GM23338 (cell line): Measurements from ENCODE around the gene CNIH3. TPM values are rescaled to one million over a fixed set of nuclear protein-coding genes. Genes with fewer than 3 reads are reported as not detected.

Experiments
- ATAC-seq: fragments of 200-7000 bp; cut with Tn5 transposase; 3 replicates; pipeline ENCODE4 v1.9.1; 2020
- DNase-seq: peaks from one replicate; pipeline ENCODE4 v3.0.0-alpha.2; 2015; ENCODE audit warnings: low spot score
- H2AFZ ChIP-seq: fragments of 200-600 bp; sonication (generic); 2 replicates; pipeline ENCODE4 v1.8.0; 2016; ENCODE audit warnings: antibody characterized with exemption, mild to moderate bottlenecking, moderate library complexity
- H3F3A ChIP-seq: fragments of 200-600 bp; sonication (generic); replicated peaks from 2 replicates; pipeline ENCODE4 v1.8.0; 2017; ENCODE audit warnings: antibody characterized with exemption, mixed run types, low read depth
- H3K27ac ChIP-seq: fragments of 200-600 bp; sonication (generic); 2 replicates; pipeline ENCODE4 v1.6.1; 2016; ENCODE audit warnings: low read depth
- H3K27me3 ChIP-seq: fragments of 200-600 bp; sonication (generic); 2 replicates; pipeline ENCODE4 v1.8.0; 2016; ENCODE audit warnings: mild to moderate bottlenecking, mixed run types, moderate library complexity; ENCODE audit not compliant: insufficient read depth
- H3K36me3 ChIP-seq: fragments of 200-600 bp; sonication (generic); 2 replicates; pipeline ENCODE4 v1.8.0; 2016; ENCODE audit warnings: mild to moderate bottlenecking; ENCODE audit not compliant: insufficient read depth
- H3K4me1 ChIP-seq: fragments of 200-600 bp; sonication (generic); 2 replicates; pipeline ENCODE4 v1.8.0; 2016; ENCODE audit warnings: mild to moderate bottlenecking, moderate library complexity; ENCODE audit not compliant: insufficient read depth
- H3K4me2 ChIP-seq: fragments of 200-600 bp; sonication (generic); 2 replicates; pipeline ENCODE4 v1.7.1; 2017; ENCODE audit warnings: mixed run types
- H3K4me3 ChIP-seq: fragments of 200-600 bp; sonication (generic); 2 replicates; pipeline ENCODE4 v1.6.1; 2016; ENCODE audit warnings: mixed run types
- H3K79me2 ChIP-seq: fragments of 200-600 bp; sonication (generic); replicated peaks from 2 replicates; pipeline ENCODE4 v1.8.0; 2017; ENCODE audit warnings: mild to moderate bottlenecking; ENCODE audit not compliant: insufficient read depth
- H3K9me2 ChIP-seq: fragments of 200-600 bp; sonication (generic); 2 replicates; pipeline ENCODE4 v1.8.0; 2017; ENCODE audit not compliant: insufficient read depth
- H4K20me1 ChIP-seq: fragments of 200-600 bp; sonication (generic); replicated peaks from 2 replicates; pipeline ENCODE4 v1.8.0; 2017; ENCODE audit warnings: mild to moderate bottlenecking; ENCODE audit not compliant: insufficient read depth
- H3K27ac Mint-ChIP-seq: 2 replicates; pipeline ENCODE4 v1.8.0; 2020; ENCODE audit warnings: inconsistent platforms, mild to moderate bottlenecking, moderate library complexity, mixed read lengths
- H3K27me3 Mint-ChIP-seq: 3 replicates; pipeline ENCODE4 v1.8.0; 2022; ENCODE audit warnings: low read depth, mild to moderate bottlenecking, moderate library complexity, mixed read lengths, inconsistent platforms; ENCODE audit not compliant: insufficient read depth, poor library complexity
- H3K36me3 Mint-ChIP-seq: 3 replicates; pipeline ENCODE4 v1.8.0; 2021; ENCODE audit warnings: low read depth, mild to moderate bottlenecking, inconsistent platforms, moderate library complexity, mixed read lengths
- H3K4me1 Mint-ChIP-seq: 3 replicates; pipeline ENCODE4 v1.8.0; 2020; ENCODE audit warnings: mild to moderate bottlenecking, inconsistent platforms, mixed read lengths
- H3K4me3 Mint-ChIP-seq: 3 replicates; pipeline ENCODE4 v1.8.0; 2021; ENCODE audit warnings: moderate library complexity, mild to moderate bottlenecking, inconsistent platforms, mixed read lengths
- H3K9me3 Mint-ChIP-seq: 3 replicates; pipeline ENCODE4 v1.8.0; 2020; ENCODE audit warnings: moderate library complexity, mild to moderate bottlenecking, inconsistent platforms, mixed read lengths
- CREB1 ChIP-seq: fragments of 250-450 bp; sonication (Bioruptor Pico); IDR thresholded peaks from 2 replicates; pipeline ENCODE4 v1.5.0; 2020; ENCODE audit warnings: low read depth, mild to moderate bottlenecking, moderate library complexity
- EZH2 ChIP-seq: fragments of 200-600 bp; sonication (generic); IDR thresholded peaks from one replicate; pipeline ENCODE4 v1.8.0; 2017; ENCODE audit warnings: antibody characterized with exemption, mild to moderate bottlenecking, low read depth; ENCODE audit not compliant: unreplicated experiment
- EZH2phosphoT487 ChIP-seq: fragments of 200-600 bp; sonication (generic); IDR thresholded peaks from one replicate; pipeline ENCODE4 v1.8.1; 2018; ENCODE audit warnings: antibody characterized with exemption; ENCODE audit not compliant: unreplicated experiment
- POLR2AphosphoS5 ChIP-seq: IDR thresholded peaks from 2 replicates; pipeline ENCODE4 v1.6.1; 2016; ENCODE audit warnings: antibody characterized with exemption, low read depth
- STAT1 ChIP-seq: IDR thresholded peaks from one replicate; pipeline ENCODE4 v1.6.1; 2016; ENCODE audit warnings: antibody characterized with exemption; ENCODE audit not compliant: unreplicated experiment
- polyA plus RNA-seq: library from polyadenylated mRNA; unstranded; fragments of >200 nt; fragmentation: Nextera tagmentation; extraction: Ambion mirVana; gene quantifications from 2 replicates; pipeline ENCODE4 v1.2.1, GENCODE V29; 2016
- total RNA-seq: library from RNA; depleted of rRNA; stranded (reverse); fragments of >200 nt; shearing (Covaris generic); gene quantifications from 2 replicates; pipeline ENCODE4 v1.2.3, GENCODE V29; 2014
- TF ChIP-seq, protein P1 (sequence below), 2 experiments: fragments of 200-600 bp in 1 of 2; sonication (generic) in 1 of 2; conservative IDR thresholded peaks; 2 replicates each; pipeline versions ENCODE4 v1.5.1 to v1.6.1; 2016 to 2017; ENCODE audit warnings: antibody characterized with exemption in 2 of 2, low read depth in 2 of 2, mild to moderate bottlenecking in 2 of 2, moderate library complexity in 1 of 2
- TF ChIP-seq, protein P2 (sequence below): IDR thresholded peaks from one replicate; pipeline ENCODE4 v1.6.1; 2018; ENCODE audit warnings: antibody characterized with exemption; ENCODE audit not compliant: unreplicated experiment

CNIH3 gene
- total and polyA plus RNA-seq, 2 experiments from 2014 or later = 3.6 to 5.1 TPM

DNA sequence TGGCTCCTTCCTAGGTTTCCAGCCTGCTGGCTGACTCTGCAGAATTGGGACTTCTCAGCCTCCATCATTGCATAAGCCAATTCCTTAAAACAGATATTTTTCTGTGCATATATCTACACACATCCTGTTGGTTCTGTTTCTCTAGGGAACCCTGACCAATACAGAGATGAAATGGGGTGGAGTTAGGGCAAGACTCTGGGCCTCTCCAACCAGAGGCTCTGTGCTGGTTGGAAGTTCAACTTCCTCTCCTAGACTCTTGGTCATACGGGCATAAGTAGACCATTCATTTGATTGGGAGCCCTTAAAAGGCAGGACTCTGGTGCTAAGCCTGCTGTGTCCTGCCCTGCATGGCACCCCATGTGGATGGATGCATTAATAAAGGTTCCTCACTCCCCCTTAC, 55.0 kb downstream of the CNIH3 start (continued):
- TF ChIP-seq, protein P1, sequence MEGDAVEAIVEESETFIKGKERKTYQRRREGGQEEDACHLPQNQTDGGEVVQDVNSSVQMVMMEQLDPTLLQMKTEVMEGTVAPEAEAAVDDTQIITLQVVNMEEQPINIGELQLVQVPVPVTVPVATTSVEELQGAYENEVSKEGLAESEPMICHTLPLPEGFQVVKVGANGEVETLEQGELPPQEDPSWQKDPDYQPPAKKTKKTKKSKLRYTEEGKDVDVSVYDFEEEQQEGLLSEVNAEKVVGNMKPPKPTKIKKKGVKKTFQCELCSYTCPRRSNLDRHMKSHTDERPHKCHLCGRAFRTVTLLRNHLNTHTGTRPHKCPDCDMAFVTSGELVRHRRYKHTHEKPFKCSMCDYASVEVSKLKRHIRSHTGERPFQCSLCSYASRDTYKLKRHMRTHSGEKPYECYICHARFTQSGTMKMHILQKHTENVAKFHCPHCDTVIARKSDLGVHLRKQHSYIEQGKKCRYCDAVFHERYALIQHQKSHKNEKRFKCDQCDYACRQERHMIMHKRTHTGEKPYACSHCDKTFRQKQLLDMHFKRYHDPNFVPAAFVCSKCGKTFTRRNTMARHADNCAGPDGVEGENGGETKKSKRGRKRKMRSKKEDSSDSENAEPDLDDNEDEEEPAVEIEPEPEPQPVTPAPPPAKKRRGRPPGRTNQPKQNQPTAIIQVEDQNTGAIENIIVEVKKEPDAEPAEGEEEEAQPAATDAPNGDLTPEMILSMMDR (conservative IDR thresholded peaks at IDR 0.05; ENCODE audit: low read depth in 2 of 2) = no peak
- no peak for TF ChIP-seq POLR2AphosphoS5

DNA sequence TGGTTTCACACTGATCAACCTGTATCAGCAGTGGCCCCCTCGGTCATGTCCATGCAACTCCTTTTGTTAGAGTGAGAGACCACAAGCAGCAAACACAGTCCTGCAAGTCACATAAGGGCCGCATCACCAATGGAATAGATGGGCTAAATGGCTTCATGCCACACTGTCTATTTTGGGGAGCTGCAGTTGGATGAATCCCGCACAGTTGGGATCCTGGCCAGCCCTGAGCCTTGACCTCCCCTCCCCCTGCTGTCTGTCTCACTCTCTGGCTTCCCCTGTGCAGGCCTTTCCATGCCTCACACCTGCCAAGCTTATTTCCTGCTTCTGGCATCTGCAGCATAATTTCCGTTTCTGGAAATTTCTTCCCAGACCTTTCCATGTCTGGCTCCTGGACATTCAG, 57.0 kb downstream of the CNIH3 start:
- no peak overlapping the region for H3K4me3 Mint-ChIP-seq
- Histone ChIP-seq H3K27ac (no peak overlapping the region), H3K4me2 (no peak overlapping the region), H4K20me1 (no peaks in the 10 kb centered on the region), H3K27me3 (no peaks in the 10 kb centered on the region), H3K9me2 (peaks cover 8% of the 10 kb centered on the region; the same call in 1 of the 2 replicates), H3K4me3 (no peak overlapping the region), H3K36me3 (no peaks in the 10 kb centered on the region), H3K4me1 (no peaks in the 10 kb centered on the region; the same call in 1 of the 2 replicates), H3F3A (no peaks in the 10 kb centered on the region), H2AFZ (no peak overlapping the region), H3K79me2 (no peaks in the 10 kb centered on the region; the same call in 1 of the 2 replicates)
- no peak for ATAC-seq
- H3K36me3 Mint-ChIP-seq = no peaks in the 10 kb centered on the region
- H3K4me1 Mint-ChIP-seq = peaks cover 6% of the 10 kb centered on the region
- TF ChIP-seq, protein P1 (conservative IDR thresholded peaks at IDR 0.05; ENCODE audit: low read depth in 2 of 2) = no peak
- TF ChIP-seq POLR2AphosphoS5 (no peak), EZH2 (no peak), STAT1 (no peak)
- H3K27me3 Mint-ChIP-seq = no peaks in the 10 kb centered on the region
- DNase-seq = no peak
- peaks cover 4% of the 10 kb centered on the region; the same call in 2 of the 3 replicates for H3K9me3 Mint-ChIP-seq
- no peak overlapping the region for H3K27ac Mint-ChIP-seq

DNA sequence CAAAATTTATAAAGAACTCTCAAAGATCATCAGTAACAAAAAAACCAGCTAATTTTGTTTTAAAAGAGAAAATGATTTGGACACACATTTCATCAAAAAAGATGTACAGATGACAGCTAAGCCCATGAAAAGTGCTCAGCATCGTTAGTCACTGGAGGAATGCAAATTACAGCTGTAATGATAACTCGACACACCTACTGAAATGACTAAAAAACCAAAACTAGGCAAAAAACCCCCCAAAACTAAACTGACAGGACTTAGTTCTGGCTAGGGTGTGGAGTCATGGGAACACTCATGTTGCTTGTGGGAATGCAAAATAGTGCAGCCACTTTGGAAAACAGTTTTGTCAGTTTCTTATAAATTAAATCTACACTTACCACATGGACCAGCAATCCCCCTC, 59.5 kb downstream of the CNIH3 start:
- no peak for ATAC-seq
- H3K9me2 ChIP-seq = peaks cover 7% of the 10 kb centered on the region; the same call in 1 of the 2 replicates
- H3K27me3 ChIP-seq = no peaks in the 10 kb centered on the region
- no peaks in the 10 kb centered on the region for H3K9me3 Mint-ChIP-seq
- H3K4me3 Mint-ChIP-seq = no peak overlapping the region
- H3K79me2 ChIP-seq = no peaks in the 10 kb centered on the region
- no peaks in the 10 kb centered on the region for H3K27me3 Mint-ChIP-seq
- H4K20me1 ChIP-seq = no peaks in the 10 kb centered on the region
- H3K4me3 ChIP-seq = no peak overlapping the region
- no peaks in the 10 kb centered on the region for H3K36me3 ChIP-seq
- no peaks in the 10 kb centered on the region for H3K36me3 Mint-ChIP-seq
- no peak overlapping the region for H3K4me2 ChIP-seq
- no peak overlapping the region for H3K27ac ChIP-seq
- H3F3A ChIP-seq = no peaks in the 10 kb centered on the region
- TF ChIP-seq CREB1 (CRISPR knock-in tag) (no peak), STAT1 (no peak), EZH2phosphoT487 (no peak)
- TF ChIP-seq, protein P1 (conservative IDR thresholded peaks at IDR 0.05; ENCODE audit: low read depth in 2 of 2) = no peak
- TF ChIP-seq, protein P2, sequence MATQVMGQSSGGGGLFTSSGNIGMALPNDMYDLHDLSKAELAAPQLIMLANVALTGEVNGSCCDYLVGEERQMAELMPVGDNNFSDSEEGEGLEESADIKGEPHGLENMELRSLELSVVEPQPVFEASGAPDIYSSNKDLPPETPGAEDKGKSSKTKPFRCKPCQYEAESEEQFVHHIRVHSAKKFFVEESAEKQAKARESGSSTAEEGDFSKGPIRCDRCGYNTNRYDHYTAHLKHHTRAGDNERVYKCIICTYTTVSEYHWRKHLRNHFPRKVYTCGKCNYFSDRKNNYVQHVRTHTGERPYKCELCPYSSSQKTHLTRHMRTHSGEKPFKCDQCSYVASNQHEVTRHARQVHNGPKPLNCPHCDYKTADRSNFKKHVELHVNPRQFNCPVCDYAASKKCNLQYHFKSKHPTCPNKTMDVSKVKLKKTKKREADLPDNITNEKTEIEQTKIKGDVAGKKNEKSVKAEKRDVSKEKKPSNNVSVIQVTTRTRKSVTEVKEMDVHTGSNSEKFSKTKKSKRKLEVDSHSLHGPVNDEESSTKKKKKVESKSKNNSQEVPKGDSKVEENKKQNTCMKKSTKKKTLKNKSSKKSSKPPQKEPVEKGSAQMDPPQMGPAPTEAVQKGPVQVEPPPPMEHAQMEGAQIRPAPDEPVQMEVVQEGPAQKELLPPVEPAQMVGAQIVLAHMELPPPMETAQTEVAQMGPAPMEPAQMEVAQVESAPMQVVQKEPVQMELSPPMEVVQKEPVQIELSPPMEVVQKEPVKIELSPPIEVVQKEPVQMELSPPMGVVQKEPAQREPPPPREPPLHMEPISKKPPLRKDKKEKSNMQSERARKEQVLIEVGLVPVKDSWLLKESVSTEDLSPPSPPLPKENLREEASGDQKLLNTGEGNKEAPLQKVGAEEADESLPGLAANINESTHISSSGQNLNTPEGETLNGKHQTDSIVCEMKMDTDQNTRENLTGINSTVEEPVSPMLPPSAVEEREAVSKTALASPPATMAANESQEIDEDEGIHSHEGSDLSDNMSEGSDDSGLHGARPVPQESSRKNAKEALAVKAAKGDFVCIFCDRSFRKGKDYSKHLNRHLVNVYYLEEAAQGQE = no peak
- H3K27ac Mint-ChIP-seq = no peak overlapping the region
- no peak for DNase-seq
- no peak overlapping the region for H2AFZ ChIP-seq
- H3K4me1 ChIP-seq = no peaks in the 10 kb centered on the region; the same call in 1 of the 2 replicates
- peaks cover 6% of the 10 kb centered on the region for H3K4me1 Mint-ChIP-seq
